ENCODE measurements around the gene GALNT3. TPM values are rescaled to one million over a fixed set of nuclear protein-coding genes. Genes with fewer than 3 reads are reported as not detected.
A peak's percentile ranks its signal among the peaks of the same experiment; 100 is the strongest.

GALNT3 gene
- total and polyA plus RNA-seq, 8 donors: 15.6 to 37.7 (median 30.4) TPM

- Histone ChIP-seq H3K4me3 (no peak overlapping the region), H3K27ac (no peak overlapping the region), H3K36me3 (peaks cover 0 to 12% of the 10 kb centered on the region in 2 donors), H3K9me3 (no peaks in the 10 kb centered on the region), H3K4me1 (no peaks in the 10 kb centered on the region), H3K27me3 (no peaks in the 10 kb centered on the region)
- ATAC-seq: peak; percentile 38
- TF ChIP-seq CTCF (IDR thresholded peaks at IDR 0.05): no peak
- intact Hi-C loops (cut with DNase I): no loop called here
- DNase-seq: no peak
Observed at GRCh38 chr2:165746501-165746900, 47.5 kb downstream of the GALNT3 start.

GRCh38 chr2:165745916-165746315, 48.1 kb downstream of the GALNT3 start:
- Histone ChIP-seq H3K27ac (no peak overlapping the region), H3K36me3 (peaks cover 0 to 12% of the 10 kb centered on the region in 2 donors), H3K4me3 (no peak overlapping the region), H3K27me3 (no peaks in the 10 kb centered on the region), H3K9me3 (no peaks in the 10 kb centered on the region), H3K4me1 (no peaks in the 10 kb centered on the region)
- TF ChIP-seq CTCF (IDR thresholded peaks at IDR 0.05): no peak
- intact Hi-C loops (cut with DNase I): no loop called here
- peak; percentile 89 for ATAC-seq
- DNase-seq: peak in 1 of 4 donors; percentile 56

- intact Hi-C loops (cut with DNase I): no loop called here
- H3K4me3 ChIP-seq: no peak overlapping the region
- H3K27ac ChIP-seq: no peak overlapping the region
- no peaks in the 10 kb centered on the region for H3K27me3 ChIP-seq
- no peak for DNase-seq
- H3K4me1 ChIP-seq: no peaks in the 10 kb centered on the region
- TF ChIP-seq CTCF (IDR thresholded peaks at IDR 0.05): no peak
- no peak for ATAC-seq
- peaks cover 0 to 5% of the 10 kb centered on the region in 2 donors for H3K36me3 ChIP-seq
- no peaks in the 10 kb centered on the region for H3K9me3 ChIP-seq
Observed at GRCh38 chr2:165743442-165743841, 50.6 kb downstream of the GALNT3 start.

- TF ChIP-seq CTCF (IDR thresholded peaks at IDR 0.05): no peak
- Histone ChIP-seq H3K9me3 (no peaks in the 10 kb centered on the region), H3K4me1 (no peaks in the 10 kb centered on the region), H3K27me3 (no peaks in the 10 kb centered on the region), H3K27ac (no peak overlapping the region), H3K36me3 (no peaks in the 10 kb centered on the region), H3K4me3 (no peak overlapping the region)
- DNase-seq: no peak
- intact Hi-C loops (cut with DNase I): no loop called here
- no peak for ATAC-seq
Observed at GRCh38 chr2:165725421-165725820, 68.6 kb downstream of the GALNT3 start.

- Histone ChIP-seq H3K4me3 (no peak overlapping the region), H3K9me3 (no peaks in the 10 kb centered on the region), H3K27me3 (no peaks in the 10 kb centered on the region), H3K27ac (no peak overlapping the region), H3K4me1 (no peaks in the 10 kb centered on the region), H3K36me3 (no peaks in the 10 kb centered on the region)
- no peak for TF ChIP-seq CTCF (IDR thresholded peaks at IDR 0.05)
- DNase-seq (no peak), ATAC-seq (no peak)
- intact Hi-C loops (cut with DNase I): no loop called here
Observed at GRCh38 chr2:165720511-165720910, 73.5 kb downstream of the GALNT3 start.

Measured in left lung (tissue), 10 donors.